NK-92 treated with Interleukin-12 subunit alpha and Interleukin-12 subunit beta, amount 100 ng/mL, for 24 hours (cell line): ENCODE measurements around the gene PIP4K2A.
"Not testable (repeated sequence)": the region's sequence is repeated elsewhere in the genome, so short reads cannot be mapped to it uniquely, and the experiment has no call there.

Experiments
- DNase-seq: peaks from one replicate; lab custom pipeline; 2025; lab: John Stamatoyannopoulos, UW

PIP4K2A gene

DNA sequence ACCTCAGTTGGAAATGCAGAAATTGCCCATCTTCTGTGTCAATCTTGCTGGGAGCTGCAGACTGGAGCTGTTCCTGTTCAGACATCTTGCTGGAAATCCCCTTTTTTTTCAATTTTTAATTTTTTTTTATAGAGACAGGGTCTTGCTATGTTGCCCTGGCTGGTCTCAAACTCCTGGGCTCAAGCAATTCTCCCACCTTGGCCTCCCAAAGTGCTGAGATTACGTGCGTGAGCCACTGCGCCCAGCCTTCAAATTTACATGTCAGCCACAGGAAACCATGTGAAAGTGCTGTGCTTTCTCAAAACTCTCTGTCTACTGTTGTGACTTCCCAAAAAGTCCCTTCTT is 200.0 kb downstream of the PIP4K2A start:
- not testable (repeated sequence) for DNase-seq

DNA sequence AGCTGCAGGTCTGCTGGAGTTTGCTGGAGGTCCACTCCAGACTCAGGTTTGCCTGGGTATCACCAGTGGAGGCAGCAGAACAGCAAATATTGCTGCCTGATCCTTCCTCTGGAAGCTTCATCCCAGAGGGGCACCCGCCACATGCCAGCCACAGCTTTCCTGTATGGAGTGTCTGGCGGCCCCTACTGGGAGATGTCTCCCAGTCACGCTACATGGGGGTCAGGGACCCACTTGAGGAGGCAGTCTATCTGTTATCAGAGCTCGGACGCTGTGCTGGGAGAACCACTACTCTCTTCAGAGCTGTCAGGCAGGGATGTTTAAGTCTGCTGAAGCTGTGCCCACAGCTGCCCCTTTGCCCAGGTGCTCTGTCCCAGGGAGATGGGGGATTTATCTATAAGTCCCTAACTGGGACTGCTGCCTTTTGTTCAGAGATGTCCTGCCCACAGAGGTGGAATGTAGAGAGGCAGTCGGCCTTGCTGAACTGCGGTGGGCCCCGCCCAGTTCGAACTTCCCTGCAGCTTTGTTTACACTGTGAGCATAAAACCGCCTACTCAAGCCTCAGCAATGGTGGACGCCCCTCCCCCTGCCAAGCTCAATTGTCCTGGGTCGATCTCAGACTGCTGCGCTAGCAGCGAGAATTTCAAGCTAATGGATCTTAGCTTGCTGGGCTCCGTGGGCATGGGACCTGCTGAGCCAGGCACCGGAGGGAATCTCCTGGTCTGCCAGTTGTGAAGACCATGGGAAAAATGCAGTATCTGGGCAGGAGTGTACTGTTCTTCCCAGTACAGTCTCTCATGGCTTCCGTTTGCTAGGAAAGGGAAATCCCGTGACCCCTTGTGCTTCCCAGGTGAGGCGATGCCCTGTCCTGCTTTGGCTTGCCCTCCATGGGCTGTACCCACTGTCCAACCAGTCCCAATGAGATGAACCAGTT is 200.6 kb downstream of the PIP4K2A start:
- DNase-seq, result not testable (repeated sequence)

DNA sequence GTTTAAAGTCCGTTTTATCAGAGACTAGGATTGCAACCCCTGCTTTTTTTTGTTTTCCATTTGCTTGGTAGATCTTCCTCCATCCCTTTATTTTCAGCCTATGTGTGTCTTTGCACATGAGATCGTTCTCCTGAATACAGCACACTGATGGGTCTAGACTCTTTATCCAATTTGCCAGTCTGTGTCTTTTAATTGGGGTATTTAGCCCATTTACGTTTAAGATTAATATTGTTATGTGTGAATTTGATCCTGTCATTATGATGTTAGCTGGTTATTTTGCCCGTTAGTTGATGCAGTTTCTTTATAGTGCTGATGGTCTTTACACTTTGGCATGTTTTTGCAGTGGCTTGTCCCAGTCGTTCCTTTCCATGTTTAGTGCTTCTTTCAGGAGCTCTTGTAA is 202.4 kb downstream of the PIP4K2A start:
- not testable (repeated sequence) for DNase-seq

DNA sequence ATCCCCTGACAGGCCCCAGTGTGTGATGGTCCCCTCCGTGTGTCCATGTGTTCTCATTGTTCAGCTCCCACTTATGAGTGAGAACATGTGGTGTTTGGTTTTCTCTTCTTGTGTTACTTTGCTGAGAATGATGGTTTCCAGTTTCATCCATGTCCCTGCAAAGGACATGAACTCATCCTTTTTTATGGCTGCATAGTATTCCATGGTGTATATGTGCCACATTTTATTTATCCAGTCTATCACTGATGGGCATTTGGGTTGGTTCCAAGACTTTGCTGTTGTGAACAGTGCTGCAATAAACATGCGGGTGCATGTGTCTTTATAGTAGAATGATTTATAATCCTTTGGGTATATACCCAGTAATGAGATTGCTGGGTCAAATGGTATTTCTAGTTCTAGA is 206.2 kb downstream of the PIP4K2A start:
- not testable (repeated sequence) for DNase-seq

DNA sequence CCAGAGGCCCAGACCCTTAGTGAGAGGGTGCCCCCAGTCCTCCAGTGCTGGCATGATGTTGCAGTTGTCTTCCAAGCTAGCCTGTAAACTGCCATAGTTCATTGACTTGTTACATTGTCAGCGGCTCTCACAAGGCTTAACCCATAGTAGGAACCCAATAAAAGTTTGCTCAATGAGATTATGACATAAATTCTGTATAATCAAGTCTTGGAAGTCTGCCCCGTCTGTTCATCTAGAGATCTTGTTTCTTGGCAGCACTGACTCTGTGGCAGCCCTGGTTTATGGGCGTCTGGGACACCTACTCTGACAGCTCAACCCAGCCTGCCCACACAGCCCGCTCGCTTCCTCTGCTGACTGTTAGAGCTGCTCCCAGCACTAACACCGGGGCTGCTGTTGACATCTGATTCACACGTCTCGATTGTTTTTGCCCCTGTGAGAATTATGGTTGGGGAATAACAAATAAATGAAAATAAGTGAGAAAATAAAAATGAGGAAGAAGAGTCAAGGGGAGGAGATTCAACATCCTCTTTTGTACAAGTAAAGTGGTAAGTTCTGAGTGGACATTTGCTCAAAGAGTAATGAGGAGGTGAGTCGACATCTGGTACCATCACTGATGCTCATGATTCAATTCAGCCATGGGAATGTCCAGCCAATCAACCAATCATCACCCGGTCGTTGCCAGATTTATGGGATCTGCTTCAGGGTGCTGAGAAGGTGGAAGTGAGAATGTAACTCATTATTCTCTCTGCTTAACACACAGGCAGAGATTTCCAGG is 208.3 kb downstream of the PIP4K2A start:
- DNase-seq, result peak; percentile 7

DNA sequence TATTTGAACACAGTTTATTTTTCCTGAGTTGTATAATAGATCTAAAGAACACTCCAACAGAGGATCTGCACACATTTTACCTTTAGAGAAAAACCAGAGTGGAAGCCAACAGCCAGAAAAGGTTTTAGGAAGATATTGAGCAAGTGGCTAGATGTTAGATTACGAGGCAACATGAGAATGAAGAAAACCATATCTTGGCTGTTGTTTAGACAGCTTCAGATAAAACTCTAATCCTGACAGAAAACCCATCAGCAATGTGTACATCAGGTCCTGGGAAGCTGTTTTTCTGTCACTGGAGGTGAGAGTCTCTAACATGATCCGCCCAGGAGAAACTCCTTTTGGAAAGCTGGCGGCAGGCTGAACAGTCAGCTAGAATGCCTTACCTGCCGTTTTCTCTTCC is 209.6 kb downstream of the PIP4K2A start:
- DNase-seq, result no peak

DNA sequence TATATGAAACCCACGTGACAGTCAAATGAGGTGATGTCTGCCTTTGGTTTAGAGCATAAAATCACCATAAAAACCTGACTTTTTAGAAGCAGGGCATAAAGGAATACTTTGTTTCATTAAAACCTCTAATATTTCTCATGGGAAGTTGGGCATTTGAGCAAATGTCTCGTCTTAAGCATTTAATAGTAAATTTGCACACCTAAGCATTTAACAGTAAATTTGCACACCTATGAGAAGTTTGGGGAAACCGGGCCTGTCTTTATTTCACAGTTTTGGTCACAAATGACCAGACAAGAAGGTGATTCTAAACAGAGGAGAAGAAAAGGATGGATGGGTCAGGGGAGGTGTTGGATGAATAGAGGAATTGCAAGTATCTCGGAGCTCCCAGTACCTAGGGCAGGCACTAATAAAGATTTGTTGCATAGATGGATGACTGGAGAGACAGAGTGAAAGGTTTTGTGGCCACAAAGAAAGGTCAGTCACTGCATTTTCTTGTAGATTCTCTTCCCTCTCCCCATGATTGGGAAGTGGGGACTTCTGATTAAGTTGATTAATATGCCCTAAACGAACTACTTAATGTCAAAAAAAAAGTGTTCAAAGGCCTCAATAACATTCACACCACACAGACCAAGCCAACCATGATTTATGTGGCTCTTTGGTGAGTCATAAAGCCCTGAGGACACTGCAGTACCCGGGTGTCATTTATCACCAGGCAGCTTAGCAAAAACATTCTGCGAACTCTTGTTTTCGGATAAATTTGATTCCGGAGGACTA is 210.9 kb downstream of the PIP4K2A start:
- DNase-seq, result no peak

DNA sequence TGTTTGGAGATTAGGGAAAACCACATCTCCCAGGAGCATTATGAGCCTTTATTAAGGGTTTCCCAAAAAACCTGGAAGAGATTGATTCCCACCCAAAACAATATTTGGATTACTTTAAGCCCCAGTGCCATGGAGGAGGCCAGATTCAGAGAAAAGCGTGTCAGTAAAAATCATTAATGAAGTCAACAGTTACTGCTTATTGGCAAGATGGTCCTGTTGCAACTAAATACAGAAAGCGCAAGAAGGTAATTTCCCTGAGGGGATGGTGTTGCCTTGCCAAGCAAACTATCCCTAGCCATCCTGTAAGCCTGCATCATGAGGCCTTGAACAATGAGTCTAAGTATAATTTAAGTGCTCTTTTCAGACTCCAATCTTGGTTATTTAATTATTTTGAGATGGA is 212.5 kb downstream of the PIP4K2A start:
- no peak for DNase-seq

DNA sequence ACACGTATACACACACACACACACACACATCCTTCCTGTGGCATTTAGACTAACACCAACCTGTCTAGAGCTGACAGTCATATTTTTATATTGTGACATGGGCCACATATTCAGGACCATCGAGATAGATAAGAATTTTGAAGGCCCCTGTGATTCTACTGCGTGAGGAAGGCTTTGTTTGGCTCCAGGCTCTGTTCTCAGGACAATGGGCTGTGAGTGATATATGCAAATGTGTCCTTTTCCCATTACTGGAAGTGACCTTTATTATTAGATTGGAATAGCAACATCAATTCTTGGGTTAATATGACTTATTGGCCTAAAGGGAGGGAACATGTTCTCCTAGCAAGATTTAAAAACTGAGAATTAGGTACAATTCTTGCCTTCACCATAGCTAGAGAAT is 213.0 kb downstream of the PIP4K2A start:
- no peak for DNase-seq

DNA sequence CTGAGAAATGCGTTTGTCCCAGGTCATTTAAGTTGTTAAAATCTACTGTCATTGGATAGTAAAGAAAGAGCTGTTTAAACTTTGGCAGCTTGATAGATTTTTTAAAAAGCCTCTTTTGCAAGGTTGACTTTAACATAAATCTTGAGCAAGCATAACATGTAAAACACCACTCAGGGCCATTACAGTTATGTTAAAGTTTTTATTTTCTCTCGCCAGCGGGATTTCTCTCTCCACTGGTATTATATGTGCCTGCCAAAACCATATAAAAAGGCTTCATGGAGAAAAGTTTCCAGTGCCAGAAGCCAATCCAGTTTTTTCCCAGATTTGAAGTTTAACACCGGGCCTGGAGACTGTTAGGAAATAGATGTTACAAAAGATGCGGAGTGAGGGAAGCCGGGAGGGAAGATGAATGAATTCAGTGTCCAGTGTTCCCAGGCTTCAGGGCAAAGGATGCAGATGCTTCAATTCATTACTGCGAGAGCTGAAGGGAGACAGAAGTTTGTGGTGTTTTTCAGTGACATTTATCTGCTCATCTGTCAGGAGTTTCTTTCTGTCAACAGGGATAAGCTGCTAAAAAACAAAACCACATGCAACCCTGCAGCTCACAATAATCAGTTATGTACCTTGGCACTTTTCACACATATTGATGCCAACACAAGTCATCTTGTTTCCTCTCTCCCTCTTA is 213.6 kb downstream of the PIP4K2A start:
- no peak for DNase-seq

DNA sequence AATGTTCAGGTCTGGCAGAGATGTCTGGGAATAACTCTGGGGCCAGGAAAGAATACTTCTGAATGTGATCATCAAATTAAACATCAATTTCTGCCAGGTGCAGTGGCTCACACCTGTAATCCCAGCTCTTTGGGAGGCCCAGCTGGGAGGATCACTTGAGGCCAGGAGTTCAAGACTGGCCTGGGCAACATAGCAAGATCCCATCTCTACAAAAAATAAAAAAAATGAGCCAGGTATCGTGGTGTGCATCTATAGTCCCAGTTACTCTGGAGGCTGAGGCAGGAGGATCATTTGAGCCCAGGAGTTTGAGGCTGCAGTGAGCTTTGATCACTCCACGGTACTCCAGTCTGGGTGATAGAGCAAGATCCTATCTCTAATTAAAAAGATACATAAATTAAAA is 214.4 kb downstream of the PIP4K2A start:
- DNase-seq, result not testable (repeated sequence)

DNA sequence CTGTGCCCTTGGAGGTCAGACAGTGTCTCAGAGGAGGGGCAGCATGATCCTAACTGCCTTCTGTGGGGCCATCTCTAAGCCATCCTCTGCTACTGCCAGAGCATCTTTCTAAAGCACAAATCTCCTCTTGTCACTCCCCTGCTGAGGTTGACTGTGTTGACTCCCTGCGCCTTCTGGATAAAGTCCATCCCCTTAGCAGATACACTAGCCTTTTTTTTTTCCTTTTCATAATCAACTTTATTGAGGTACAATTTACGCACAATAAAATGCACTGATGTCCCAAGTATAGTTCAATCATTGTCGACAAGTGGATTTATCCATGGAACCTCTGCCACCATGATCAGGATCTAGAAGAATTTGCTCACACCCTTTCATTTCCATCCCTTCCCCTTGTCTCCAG is 219.0 kb downstream of the PIP4K2A start:
- DNase-seq, result no peak

DNA sequence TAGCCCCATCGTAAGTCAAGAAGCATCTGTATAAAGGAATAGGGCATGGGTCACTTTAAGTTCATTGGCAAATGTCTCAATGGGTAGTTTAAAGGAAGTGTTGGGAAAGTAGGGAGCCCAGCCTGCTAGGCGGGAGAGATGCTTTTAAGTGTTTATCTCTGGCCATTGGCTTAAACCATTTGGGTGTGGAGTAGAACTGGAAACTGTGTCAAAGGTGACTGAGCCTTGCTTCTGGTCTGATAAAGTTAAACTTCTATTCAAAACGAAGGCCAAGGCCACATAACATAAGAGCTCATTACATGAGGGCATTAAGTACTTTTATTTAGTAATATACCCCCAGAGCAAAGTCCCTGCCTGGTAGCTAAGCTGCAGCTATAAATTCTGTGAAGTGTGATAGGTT is 220.4 kb downstream of the PIP4K2A start:
- DNase-seq, result no peak

DNA sequence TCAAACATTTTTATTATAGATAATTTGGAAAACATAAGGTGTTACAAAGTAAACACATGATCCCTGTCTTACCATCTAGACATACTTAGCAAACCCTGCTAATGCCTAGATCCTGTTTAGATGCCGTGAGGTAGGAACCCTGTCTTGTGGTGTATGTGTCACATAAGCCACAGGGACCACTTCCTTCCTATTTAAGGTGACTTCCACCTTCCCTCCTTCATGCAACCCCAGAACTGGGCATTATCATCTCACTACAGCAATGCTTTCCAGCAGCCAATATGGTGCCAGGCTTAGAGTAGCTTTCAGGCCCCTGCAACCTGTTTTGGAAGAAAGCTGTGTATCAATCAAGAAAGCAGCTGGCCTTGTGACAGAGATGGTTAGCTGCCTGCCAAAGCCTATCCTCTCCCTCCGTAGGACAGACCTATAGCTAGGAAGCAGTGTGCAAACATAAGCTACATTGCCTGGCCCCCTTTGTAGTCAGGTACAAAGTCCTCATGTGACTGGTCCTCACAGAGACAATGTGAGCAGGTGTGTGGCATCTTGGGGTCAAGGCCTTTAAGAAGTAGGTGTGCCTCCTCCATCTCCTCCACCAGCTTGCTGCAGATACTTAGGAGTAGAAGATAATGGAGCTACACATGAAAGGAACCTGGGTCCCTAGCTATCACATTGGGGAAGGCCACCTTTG is 222.3 kb downstream of the PIP4K2A start:
- DNase-seq, result peak; percentile 11

DNA sequence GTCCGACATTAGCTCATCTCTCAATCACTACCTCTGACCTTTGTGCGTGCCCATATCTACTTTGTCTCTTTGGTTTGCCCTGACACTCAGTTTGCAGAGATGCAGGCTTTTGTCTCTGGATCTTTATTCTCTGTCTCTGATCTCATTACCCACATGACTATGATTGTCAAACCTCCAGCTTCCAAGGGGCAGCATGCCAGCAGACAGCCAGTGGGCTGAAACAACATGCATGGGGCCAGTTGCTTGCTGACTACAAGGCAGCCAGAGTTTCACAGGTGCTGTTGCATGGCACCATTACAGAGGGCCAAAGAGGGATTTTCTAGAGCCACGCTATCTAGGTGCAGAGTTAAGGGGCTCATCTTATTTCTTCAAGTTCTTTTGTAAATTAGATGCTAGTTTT is 222.9 kb downstream of the PIP4K2A start:
- no peak for DNase-seq

DNA sequence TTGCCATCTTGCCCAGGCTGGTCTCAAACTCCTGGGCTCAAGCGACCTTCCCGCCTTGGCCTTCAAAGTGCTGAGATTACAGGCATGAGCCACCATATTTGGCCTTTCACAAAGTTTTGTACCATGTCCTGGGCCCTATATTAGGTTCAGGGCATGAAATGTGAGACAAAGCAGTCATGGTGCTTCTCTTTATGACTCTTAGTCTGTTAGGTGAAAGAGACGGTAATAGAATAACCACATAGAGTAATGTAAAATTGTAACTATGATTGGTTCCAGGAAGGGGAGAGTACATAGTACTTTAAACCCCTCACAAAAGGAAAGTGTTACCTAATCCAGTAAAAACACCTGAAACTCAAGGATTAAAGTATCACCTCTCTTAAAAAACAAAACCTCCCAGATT is 224.4 kb downstream of the PIP4K2A start:
- DNase-seq, result no peak

DNA sequence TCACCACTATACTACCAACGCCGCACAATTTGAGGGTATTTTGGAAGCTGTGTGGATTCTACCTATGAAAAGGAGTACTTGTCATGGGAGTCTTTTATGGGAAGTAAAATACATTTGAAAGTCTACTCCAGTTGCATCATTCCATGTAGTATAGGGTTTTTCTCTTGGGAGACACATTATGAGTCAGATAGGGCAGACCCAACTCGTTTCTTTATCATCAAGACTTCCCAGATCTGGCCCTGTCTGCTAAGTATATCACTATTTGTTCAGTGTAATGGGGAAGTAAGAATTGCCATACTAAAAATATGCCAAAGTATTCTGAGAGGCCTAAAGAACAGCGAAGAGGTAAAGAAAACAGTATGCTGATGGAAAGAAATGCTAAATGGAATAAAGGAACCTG is 224.9 kb downstream of the PIP4K2A start:
- no peak for DNase-seq

DNA sequence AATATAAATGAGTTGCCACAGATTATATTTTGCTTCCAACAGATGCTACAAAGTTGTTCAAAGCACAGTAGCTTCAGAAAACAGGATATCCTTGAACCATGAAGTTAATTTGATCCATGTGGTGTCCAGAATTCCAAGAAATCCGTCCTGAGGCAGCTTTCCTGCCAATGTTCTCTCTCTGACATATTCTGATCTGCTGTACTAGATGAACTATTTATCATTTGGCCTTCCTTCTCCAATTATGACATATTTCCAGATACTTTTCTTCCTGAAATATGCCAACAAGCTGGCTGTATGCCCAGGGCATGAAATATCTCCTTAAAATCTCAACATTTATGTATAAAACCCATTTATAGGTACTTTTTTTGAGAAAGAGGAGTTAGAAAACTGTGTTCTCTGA is 227.9 kb downstream of the PIP4K2A start:
- DNase-seq, result no peak
